GM12864 (cell line): ENCODE results near the gene FOXP2.

Experiments used
- DNase-seq: peaks from one replicate; pipeline ENCODE4 v3.0.0-alpha.2; 2011; ENCODE audit warnings: low read depth
- H3K4me3 ChIP-seq: 2 replicates; pipeline ENCODE4 v1.5.1; 2011; ENCODE audit warnings: mild to moderate bottlenecking, low read depth, low read length, control low read depth
- CTCF ChIP-seq: IDR thresholded peaks from 2 replicates; pipeline ENCODE4 v1.5.1; 2011; ENCODE audit warnings: low read depth, mild to moderate bottlenecking, moderate library complexity, low read length, control low read depth, inconsistent platforms; ENCODE audit errors: missing control alignments

FOXP2 gene

GRCh38 chr7:114659409-114660125 is 245.0 kb downstream of the FOXP2 start:
- no peak for DNase-seq

GRCh38 chr7:114660126-114660486 is 245.5 kb downstream of the FOXP2 start:
- DNase-seq, result no peak
- no peak overlapping the region for H3K4me3 ChIP-seq
- no peak for TF ChIP-seq CTCF

More at GRCh38 chr7:114659409-114660125, 245.0 kb downstream of the FOXP2 start:
- H3K4me3 ChIP-seq, result no peak overlapping the region
- no peak for TF ChIP-seq CTCF

GRCh38 chr7:114660753-114661152 is 246.1 kb downstream of the FOXP2 start:
- no peak for TF ChIP-seq CTCF
- no peak overlapping the region for H3K4me3 ChIP-seq
- no peak for DNase-seq

DNA sequence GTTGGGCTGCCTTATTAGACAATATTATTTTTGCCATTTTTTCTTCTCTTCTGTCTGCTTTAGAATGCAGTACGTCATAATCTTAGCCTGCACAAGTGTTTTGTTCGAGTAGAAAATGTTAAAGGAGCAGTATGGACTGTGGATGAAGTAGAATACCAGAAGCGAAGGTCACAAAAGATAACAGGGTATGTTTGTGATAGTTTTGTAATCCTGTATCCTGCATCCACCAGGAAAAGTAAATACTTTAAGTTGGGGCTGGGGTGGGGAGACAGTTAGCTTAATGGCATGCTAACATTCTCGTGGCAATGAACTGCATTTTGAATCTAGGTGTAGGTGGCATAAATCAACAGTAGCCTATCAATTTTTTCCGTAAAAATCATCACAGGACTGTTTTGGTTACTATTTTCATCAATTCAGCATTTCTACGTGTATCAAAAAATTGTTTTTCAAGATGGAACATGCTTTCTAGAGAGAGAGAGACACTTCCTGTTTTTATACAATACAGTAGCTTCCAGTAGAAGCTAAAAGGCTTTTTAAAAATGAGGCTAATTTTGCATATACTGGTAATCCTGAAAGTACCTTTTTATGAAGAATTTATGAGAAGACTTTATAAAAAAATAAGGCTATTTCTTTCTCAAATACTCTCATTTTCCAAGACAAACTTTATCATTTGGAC is 247.5 kb downstream of the FOXP2 start:
- no peak for TF ChIP-seq CTCF
- no peak for DNase-seq
- no peak overlapping the region for H3K4me3 ChIP-seq

DNA sequence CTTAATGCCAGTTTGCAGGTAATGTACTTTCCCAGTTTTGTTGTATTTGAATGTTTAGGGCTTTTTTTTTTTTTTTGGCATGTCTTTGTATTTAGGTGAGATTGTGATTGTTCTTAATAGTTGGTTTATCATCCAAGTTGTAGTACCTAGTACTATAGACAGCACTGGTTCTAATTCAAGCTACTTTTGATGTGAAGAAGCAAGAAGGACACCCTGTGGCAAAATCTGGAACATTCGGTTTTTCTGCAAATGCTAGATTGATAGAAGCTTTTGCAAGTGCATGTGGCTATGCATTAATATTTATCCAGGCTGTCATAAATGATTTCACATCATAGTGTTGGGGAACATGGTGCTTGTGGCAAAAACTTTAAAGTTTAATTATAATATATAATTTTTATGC is 248.9 kb downstream of the FOXP2 start:
- no peak overlapping the region for H3K4me3 ChIP-seq
- peak; percentile 5 for DNase-seq
- TF ChIP-seq CTCF, result peak; percentile 42

GRCh38 chr7:114670676-114671075 is 256.1 kb downstream of the FOXP2 start:
- no peak overlapping the region for H3K4me3 ChIP-seq
- TF ChIP-seq CTCF, result no peak
- DNase-seq, result no peak
